GM18907 (cell line): ENCODE data around the gene YWHAE.
"Not testable (repeated sequence)": the region's sequence is repeated elsewhere in the genome, so short reads cannot be mapped to it uniquely, and the experiment has no call there.

Experiments
- ATAC-seq: cut with Tn5 transposase; IDR thresholded peaks from one replicate; pipeline ENCODE4 v1.9.1; 2021; ENCODE audit warnings: mild to moderate bottlenecking, moderate library complexity; ENCODE audit not compliant: unreplicated experiment

YWHAE gene

GRCh38 chr17:1399679-1400512 lies at the start of gene YWHAE:
Gene YWHAE (minus strand): TSS chr17:1400222. CDS start chr17:1400110, 112 bp downstream.
- peak; percentile 84 for ATAC-seq

GRCh38 chr17:1449412-1449967 lies 49.5 kb upstream of the YWHAE start:
- no peak for ATAC-seq

GRCh38 chr17:1447052-1447451 lies 47.0 kb upstream of the YWHAE start:
- ATAC-seq, result no peak

- ATAC-seq, result no peak
Measured at GRCh38 chr17:1446201-1446600, 46.2 kb upstream of the YWHAE start.

- not testable (repeated sequence) for ATAC-seq
Measured at GRCh38 chr17:1445695-1446094, 45.7 kb upstream of the YWHAE start.

- not testable (repeated sequence) for ATAC-seq
Measured at GRCh38 chr17:1442721-1443120, 42.7 kb upstream of the YWHAE start.

- ATAC-seq, result no peak
Measured at GRCh38 chr17:1442187-1442586, 42.2 kb upstream of the YWHAE start.

GRCh38 chr17:1440921-1441320 lies 40.9 kb upstream of the YWHAE start:
- no peak for ATAC-seq

GRCh38 chr17:1438593-1439083 lies 38.6 kb upstream of the YWHAE start:
- no peak for ATAC-seq

- ATAC-seq, result no peak
Measured at GRCh38 chr17:1435326-1435725, 35.3 kb upstream of the YWHAE start.

GRCh38 chr17:1434150-1434549 lies 34.1 kb upstream of the YWHAE start:
- ATAC-seq, result no peak

- ATAC-seq, result no peak
Measured at GRCh38 chr17:1431631-1432104, 31.6 kb upstream of the YWHAE start.

- ATAC-seq, result no peak
Measured at GRCh38 chr17:1423456-1424135, 23.6 kb upstream of the YWHAE start.

GRCh38 chr17:1422885-1423284 lies 22.9 kb upstream of the YWHAE start:
- ATAC-seq, result no peak

- no peak for ATAC-seq
Measured at GRCh38 chr17:1421470-1421869, 21.4 kb upstream of the YWHAE start.

GRCh38 chr17:1420981-1421380 lies 21.0 kb upstream of the YWHAE start:
- no peak for ATAC-seq

GRCh38 chr17:1420163-1420562 lies 20.1 kb upstream of the YWHAE start:
- no peak for ATAC-seq

GRCh38 chr17:1418476-1418875 lies 18.5 kb upstream of the YWHAE start:
- ATAC-seq, result not testable (repeated sequence)

GRCh38 chr17:1416414-1416813 lies 16.4 kb upstream of the YWHAE start:
- ATAC-seq, result no peak

GRCh38 chr17:1414634-1415033 lies 14.6 kb upstream of the YWHAE start:
- no peak for ATAC-seq

GRCh38 chr17:1414001-1414574 lies 14.1 kb upstream of the YWHAE start:
- no peak for ATAC-seq
